Neural progenitor cell (in vitro differentiated cells): ENCODE results near the gene BRCA1. TPM values are rescaled to one million over a fixed set of nuclear protein-coding genes. Genes with fewer than 3 reads are reported as not detected.
A peak's percentile ranks its signal among the peaks of the same experiment; 100 is the strongest.
"Not testable (repeated sequence)": the region's sequence is repeated elsewhere in the genome, so short reads cannot be mapped to it uniquely, and the experiment has no call there.

Experiments used
- DNase-seq: peaks from one replicate; pipeline ENCODE4 v3.0.0-alpha.2; 2016; ENCODE audit warnings: low spot score
- H2AFZ ChIP-seq: fragments of 200-600 bp; sonication (generic); replicated peaks from 2 replicates; pipeline ENCODE4 v1.6.1; 2016; ENCODE audit warnings: antibody characterized with exemption
- H3F3A ChIP-seq: fragments of 200-600 bp; sonication (generic); 2 replicates; pipeline ENCODE4 v1.6.1; 2016; ENCODE audit warnings: antibody characterized with exemption, low read depth
- H3K27ac ChIP-seq: fragments of 200-600 bp; sonication (generic); 2 replicates; pipeline ENCODE4 v1.5.1; 2016; ENCODE audit warnings: mild to moderate bottlenecking
- H3K27me3 ChIP-seq: fragments of 200-600 bp; sonication (generic); 2 replicates; pipeline ENCODE4 v1.6.1; 2016; ENCODE audit warnings: mild to moderate bottlenecking, moderate library complexity
- H3K36me3 ChIP-seq: fragments of 200-600 bp; sonication (generic); 2 replicates; pipeline ENCODE4 v1.5.1; 2016
- H3K4me1 ChIP-seq: fragments of 200-600 bp; sonication (generic); 2 replicates; pipeline ENCODE4 v1.6.1; 2016; ENCODE audit warnings: mixed run types
- H3K4me2 ChIP-seq: fragments of 200-600 bp; sonication (generic); 2 replicates; pipeline ENCODE4 v1.6.1; 2016
- H3K4me3 ChIP-seq: fragments of 200-600 bp; sonication (generic); 2 replicates; pipeline ENCODE4 v1.5.1; 2016
- H3K79me2 ChIP-seq: fragments of 200-600 bp; sonication (generic); 2 replicates; pipeline ENCODE4 v1.6.1; 2016; ENCODE audit warnings: low read depth
- H3K9ac ChIP-seq: fragments of 200-600 bp; sonication (generic); 2 replicates; pipeline ENCODE4 v1.6.1; 2016
- H3K9me3 ChIP-seq: fragments of 200-600 bp; sonication (generic); 2 replicates; pipeline ENCODE4 v1.5.1; 2016; ENCODE audit warnings: low read depth
- H4K20me1 ChIP-seq: fragments of 200-600 bp; sonication (generic); 2 replicates; pipeline ENCODE4 v1.6.1; 2016; ENCODE audit warnings: low read depth
- H3K27ac Mint-ChIP-seq: 3 replicates; pipeline ENCODE4 v1.8.0; 2021; ENCODE audit warnings: mixed read lengths
- H3K27me3 Mint-ChIP-seq: 2 replicates; pipeline ENCODE4 v1.8.0; 2022; ENCODE audit warnings: low read depth, mild to moderate bottlenecking, inconsistent platforms, moderate library complexity, mixed read lengths; ENCODE audit not compliant: insufficient read depth
- H3K36me3 Mint-ChIP-seq: 3 replicates; pipeline ENCODE4 v1.8.0; 2021; ENCODE audit warnings: mixed read lengths
- H3K4me1 Mint-ChIP-seq: 3 replicates; pipeline ENCODE4 v1.8.0; 2021; ENCODE audit warnings: mixed read lengths
- H3K4me3 Mint-ChIP-seq: 3 replicates; pipeline ENCODE4 v1.8.0; 2021; ENCODE audit warnings: mild to moderate bottlenecking, moderate library complexity, mixed read lengths
- H3K9me3 Mint-ChIP-seq: 3 replicates; pipeline ENCODE4 v1.8.0; 2020; ENCODE audit warnings: mixed read lengths
- EZH2 ChIP-seq: fragments of 200-600 bp; sonication (generic); IDR thresholded peaks from 2 replicates; pipeline ENCODE4 v1.6.1; 2017; ENCODE audit warnings: antibody characterized with exemption, mild to moderate bottlenecking, moderate library complexity
- EZH2phosphoT487 ChIP-seq: fragments of 200-600 bp; sonication (generic); IDR thresholded peaks from 2 replicates; pipeline ENCODE4 v1.6.1; 2017; ENCODE audit warnings: antibody characterized with exemption
- total RNA-seq: library from RNA; depleted of rRNA; stranded (reverse); fragments of >200 nt; gene quantifications from 2 replicates; pipeline ENCODE4 v1.2.3, GENCODE V29; 2015; ENCODE audit warnings: low replicate concordance
- TF ChIP-seq, protein P1 (sequence below): fragments of 200-600 bp; sonication (generic); IDR thresholded peaks from 2 replicates; pipeline ENCODE4 v1.5.1; 2017; ENCODE audit warnings: antibody characterized with exemption, mild to moderate bottlenecking

BRCA1 gene
- total RNA-seq, 1 donor from 2014 or later, result 77.3 TPM

DNA sequence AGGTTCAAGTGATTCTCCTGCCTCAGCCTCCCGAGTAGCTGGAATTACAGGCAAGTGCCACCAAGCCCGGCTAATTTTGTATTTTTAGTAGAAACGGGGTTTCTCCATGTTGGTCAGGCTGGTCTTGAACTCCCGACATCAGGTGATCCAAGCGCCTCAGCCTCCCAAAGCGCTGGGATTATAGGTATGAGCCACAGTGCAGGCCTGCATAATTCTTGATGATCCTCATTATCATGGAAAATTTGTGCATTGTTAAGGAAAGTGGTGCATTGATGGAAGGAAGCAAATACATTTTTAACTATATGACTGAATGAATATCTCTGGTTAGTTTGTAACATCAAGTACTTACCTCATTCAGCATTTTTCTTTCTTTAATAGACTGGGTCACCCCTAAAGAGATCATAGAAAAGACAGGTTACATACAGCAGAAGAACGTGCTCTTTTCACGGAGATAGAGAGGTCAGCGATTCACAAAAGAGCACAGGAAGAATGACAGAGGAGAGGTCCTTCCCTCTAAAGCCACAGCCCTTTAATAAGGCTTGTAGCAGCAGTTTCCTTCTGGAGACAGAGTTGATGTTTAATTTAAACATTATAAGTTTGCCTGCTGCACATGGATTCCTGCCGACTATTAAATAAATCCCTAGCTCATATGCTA, 62.1 kb downstream of the BRCA1 start:
- Histone ChIP-seq H3K9me3 (no peaks in the 10 kb centered on the region), H4K20me1 (no peaks in the 10 kb centered on the region), H3K9ac (peak overlapping the region; percentile 20), H3K27ac (no peak overlapping the region), H3K79me2 (no peaks in the 10 kb centered on the region), H2AFZ (no peak overlapping the region), H3K4me2 (no peak overlapping the region), H3K4me1 (no peaks in the 10 kb centered on the region), H3F3A (peaks cover 6% of the 10 kb centered on the region), H3K36me3 (peaks cover 7% of the 10 kb centered on the region), H3K4me3 (no peak overlapping the region), H3K27me3 (no peaks in the 10 kb centered on the region)
- TF ChIP-seq EZH2 (no peak), EZH2phosphoT487 (no peak)
- TF ChIP-seq, protein P1, sequence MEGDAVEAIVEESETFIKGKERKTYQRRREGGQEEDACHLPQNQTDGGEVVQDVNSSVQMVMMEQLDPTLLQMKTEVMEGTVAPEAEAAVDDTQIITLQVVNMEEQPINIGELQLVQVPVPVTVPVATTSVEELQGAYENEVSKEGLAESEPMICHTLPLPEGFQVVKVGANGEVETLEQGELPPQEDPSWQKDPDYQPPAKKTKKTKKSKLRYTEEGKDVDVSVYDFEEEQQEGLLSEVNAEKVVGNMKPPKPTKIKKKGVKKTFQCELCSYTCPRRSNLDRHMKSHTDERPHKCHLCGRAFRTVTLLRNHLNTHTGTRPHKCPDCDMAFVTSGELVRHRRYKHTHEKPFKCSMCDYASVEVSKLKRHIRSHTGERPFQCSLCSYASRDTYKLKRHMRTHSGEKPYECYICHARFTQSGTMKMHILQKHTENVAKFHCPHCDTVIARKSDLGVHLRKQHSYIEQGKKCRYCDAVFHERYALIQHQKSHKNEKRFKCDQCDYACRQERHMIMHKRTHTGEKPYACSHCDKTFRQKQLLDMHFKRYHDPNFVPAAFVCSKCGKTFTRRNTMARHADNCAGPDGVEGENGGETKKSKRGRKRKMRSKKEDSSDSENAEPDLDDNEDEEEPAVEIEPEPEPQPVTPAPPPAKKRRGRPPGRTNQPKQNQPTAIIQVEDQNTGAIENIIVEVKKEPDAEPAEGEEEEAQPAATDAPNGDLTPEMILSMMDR, result no peak
- Mint-ChIP-seq H3K36me3 (peaks cover 13% of the 10 kb centered on the region), H3K4me1 (peaks cover 7% of the 10 kb centered on the region), H3K27ac (no peak overlapping the region), H3K4me3 (no peak overlapping the region), H3K27me3 (no peaks in the 10 kb centered on the region), H3K9me3 (no peaks in the 10 kb centered on the region)
- DNase-seq, result no peak

DNA sequence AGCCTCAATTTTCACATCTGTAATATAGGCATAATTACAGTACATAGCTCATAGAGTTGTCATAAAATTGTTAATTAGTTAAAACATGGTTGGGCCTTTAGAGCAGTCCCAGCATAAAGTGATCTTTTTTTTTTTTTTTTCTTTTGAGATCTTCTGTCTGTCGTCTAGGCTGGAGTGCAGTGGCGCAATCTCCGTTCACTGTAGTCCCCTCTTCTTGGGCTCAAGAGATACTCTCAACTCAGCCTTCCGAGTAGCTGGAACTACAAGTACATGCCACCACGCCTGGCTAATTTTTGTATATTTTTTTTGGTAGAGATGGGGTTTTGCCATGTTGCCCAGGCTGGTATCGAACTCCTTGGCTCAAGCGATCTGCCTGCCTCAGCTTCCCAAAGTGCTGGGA, 69.1 kb downstream of the BRCA1 start:
- Histone ChIP-seq H3K4me1 (no peaks in the 10 kb centered on the region), H3F3A (no peaks in the 10 kb centered on the region), H3K79me2 (no peaks in the 10 kb centered on the region), H3K27ac (no peak overlapping the region), H3K9ac (no peak overlapping the region), H3K9me3 (no peaks in the 10 kb centered on the region), H3K36me3 (no peaks in the 10 kb centered on the region), H3K4me3 (no peak overlapping the region), H4K20me1 (no peaks in the 10 kb centered on the region), H3K4me2 (no peak overlapping the region), H3K27me3 (no peaks in the 10 kb centered on the region), H2AFZ (no peak overlapping the region)
- Mint-ChIP-seq H3K36me3 (peaks cover 20% of the 10 kb centered on the region), H3K27me3 (peaks cover 3% of the 10 kb centered on the region), H3K4me1 (no peaks in the 10 kb centered on the region), H3K4me3 (no peak overlapping the region), H3K27ac (no peak overlapping the region), H3K9me3 (no peaks in the 10 kb centered on the region)
- TF ChIP-seq EZH2phosphoT487, result no peak
- no peak for DNase-seq

DNA sequence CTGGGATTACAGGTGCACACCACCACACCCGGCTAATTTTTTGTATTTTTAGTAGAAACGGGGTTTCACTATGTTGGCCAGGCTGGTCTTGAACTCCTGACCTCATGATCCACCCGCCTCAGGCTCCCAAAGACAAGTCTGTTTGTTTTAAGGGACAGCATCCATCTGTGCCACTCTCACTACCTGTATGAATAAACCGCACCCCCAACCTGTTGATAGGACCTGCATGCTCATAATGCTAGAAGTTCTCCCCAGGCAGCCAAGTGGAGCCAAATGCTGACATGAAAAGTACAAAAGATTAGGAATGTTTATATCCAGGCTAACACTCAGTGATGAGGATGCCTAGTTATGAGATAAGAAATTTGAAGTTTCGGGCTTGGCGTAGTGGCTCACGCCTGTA, 72.2 kb downstream of the BRCA1 start:
- H3K36me3 Mint-ChIP-seq, result peaks cover 28% of the 10 kb centered on the region
- H3K9me3 ChIP-seq, H3K36me3 ChIP-seq, H4K20me1 ChIP-seq, H3K27me3 ChIP-seq, DNase-seq, H3K4me1 Mint-ChIP-seq, H3K4me3 ChIP-seq, H3K9me3 Mint-ChIP-seq, H3K27ac ChIP-seq, H3K79me2 ChIP-seq, H3F3A ChIP-seq, H3K4me3 Mint-ChIP-seq, H3K27ac Mint-ChIP-seq, H3K27me3 Mint-ChIP-seq, H2AFZ ChIP-seq, H3K4me2 ChIP-seq, H3K9ac ChIP-seq, H3K4me1 ChIP-seq: not testable (repeated sequence)

DNA sequence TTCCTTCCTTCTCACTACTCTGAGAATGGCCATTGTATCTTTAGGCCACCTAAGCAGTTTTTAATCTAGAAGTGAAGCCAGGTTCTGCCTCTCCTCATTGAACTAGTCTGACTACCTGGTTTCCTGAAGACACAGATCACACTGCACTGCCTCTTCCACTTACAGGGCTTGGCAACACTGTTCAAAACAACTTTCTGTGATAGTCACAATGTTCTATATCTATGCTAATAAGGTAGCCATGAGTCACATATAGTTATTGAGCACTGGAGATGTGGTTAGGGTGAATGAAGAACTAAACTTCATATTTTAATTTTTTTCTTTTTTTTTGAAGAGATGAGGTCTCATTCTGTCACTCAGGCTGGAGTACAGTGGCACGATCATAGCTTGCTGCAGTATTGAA, 73.2 kb downstream of the BRCA1 start:
- Histone ChIP-seq H3K27ac (no peak overlapping the region), H3F3A (no peaks in the 10 kb centered on the region), H3K27me3 (no peaks in the 10 kb centered on the region), H3K9ac (no peak overlapping the region), H2AFZ (no peak overlapping the region), H3K4me3 (no peak overlapping the region), H3K4me1 (no peaks in the 10 kb centered on the region), H3K9me3 (no peaks in the 10 kb centered on the region), H3K79me2 (no peaks in the 10 kb centered on the region), H3K4me2 (no peak overlapping the region), H3K36me3 (peaks cover 3% of the 10 kb centered on the region), H4K20me1 (no peaks in the 10 kb centered on the region)
- no peaks in the 10 kb centered on the region for H3K4me1 Mint-ChIP-seq
- H3K4me3 Mint-ChIP-seq, result no peak overlapping the region
- H3K27ac Mint-ChIP-seq, result no peak overlapping the region
- TF ChIP-seq, protein P1, result no peak
- no peak for TF ChIP-seq EZH2
- TF ChIP-seq EZH2phosphoT487, result no peak
- H3K36me3 Mint-ChIP-seq, result peaks cover 32% of the 10 kb centered on the region
- no peaks in the 10 kb centered on the region for H3K9me3 Mint-ChIP-seq
- peaks cover 8% of the 10 kb centered on the region for H3K27me3 Mint-ChIP-seq
- no peak for DNase-seq
